HCT116 (cell line): ENCODE measurements around the gene PLCXD1. TPM values are rescaled to one million over a fixed set of nuclear protein-coding genes. Genes with fewer than 3 reads are reported as not detected.
A peak's percentile ranks its signal among the peaks of the same experiment; 100 is the strongest.

Source experiments
- ATAC-seq: fragments of 200-7000 bp; cut with Tn5 transposase; 2 replicates; pipeline ENCODE4 v1.9.1; 2020; ENCODE audit warnings: mild to moderate bottlenecking, moderate library complexity
- BruUV-seq: library from RNA; stranded (reverse); fragments of 400-500 nt; replicated peaks from 2 replicates; lab custom pipeline; 2021; lab: Mats Ljungman, UMichigan
- CTCF ChIA-PET: fragments of 300-600 bp; sonication (Branson Sonifier 250); formaldehyde crosslinking; loops from one replicate; lab custom pipeline; 2021; ENCODE audit warnings: antibody characterized with exemption; lab: Charles Lee
- POLR2A ChIA-PET: fragments of 300-600, 350-600 bp; sonication (Branson Sonifier 250); formaldehyde crosslinking; loops from one replicate; lab custom pipeline; 2021; ENCODE audit warnings: antibody characterized with exemption; lab: Charles Lee
- RAD21 ChIA-PET, 2 experiments: fragments of 300-600 bp; sonication (Branson Sonifier 250); formaldehyde crosslinking; loops; one replicate each; lab custom pipeline; 2023; ENCODE audit warnings: low total read pairs in 2 of 2; ENCODE audit not compliant: uncharacterized antibody in 2 of 2, unreplicated experiment in 2 of 2, low non-redundant PET in 1 of 2; lab: Charles Lee
- DNase-seq: peaks from one replicate; pipeline ENCODE4 v3.0.0-alpha.2; 2010; ENCODE audit warnings: low read depth, low spot score
- H2AFZ ChIP-seq: fragments of 200-600 bp; shearing (Covaris generic), sonication (generic); 2 replicates; pipeline ENCODE4 v1.6.1; 2017; ENCODE audit warnings: low read depth, mixed run types, mixed read lengths, antibody characterized with exemption, low read length; ENCODE audit not compliant: poor library complexity, severe bottlenecking
- H3K27ac ChIP-seq: 2 replicates; pipeline ENCODE4 v1.5.1; 2012; ENCODE audit warnings: low read depth, low read length
- H3K27me3 ChIP-seq: fragments of 200-600 bp; sonication (generic); 2 replicates; pipeline ENCODE4 v1.6.1; 2016; ENCODE audit warnings: mixed run types, low read length, mixed read lengths; ENCODE audit not compliant: insufficient read depth
- H3K36me3 ChIP-seq, 2 experiments: fragments of 200-500 bp in 1 of 2; fragments of 200-600 bp in 1 of 2; sonication (Bioruptor generic) in 1 of 2; sonication (generic) in 1 of 2; 2 replicates each; pipeline versions ENCODE4 v1.5.1 to v1.6.1; 2014 to 2016; ENCODE audit warnings: low read length in 2 of 2, inconsistent platforms in 1 of 2, mixed read lengths in 1 of 2, mixed run types in 1 of 2; ENCODE audit not compliant: insufficient read depth in 2 of 2, control insufficient read depth in 1 of 2
- H3K4me1 ChIP-seq, 2 experiments: fragments of 200-600 bp in 1 of 2; sonication (generic) in 1 of 2; 2 replicates each; pipeline versions ENCODE4 v1.5.1 to v1.6.1; 2012 to 2017; ENCODE audit warnings: low read length in 2 of 2, inconsistent platforms in 1 of 2, mild to moderate bottlenecking in 1 of 2, mixed read lengths in 1 of 2, mixed run types in 1 of 2, moderate library complexity in 1 of 2; ENCODE audit not compliant: insufficient read depth in 2 of 2, control insufficient read depth in 1 of 2
- H3K4me2 ChIP-seq: fragments of 200-600 bp; sonication (generic); 2 replicates; pipeline ENCODE4 v1.6.1; 2017; ENCODE audit warnings: mixed run types, low read length, mixed read lengths
- H3K4me3 ChIP-seq, 2 experiments: fragments of 200-600 bp in 1 of 2; sonication (generic) in 1 of 2; replicated peaks in 1 of 2; 2 replicates each; pipeline ENCODE4 v1.5.1; 2011 to 2016; ENCODE audit warnings: low read length in 2 of 2, control low read depth in 1 of 2, low read depth in 1 of 2, mild to moderate bottlenecking in 1 of 2, mixed read lengths in 1 of 2, mixed run types in 1 of 2
- H3K79me2 ChIP-seq: fragments of 200-600 bp; sonication (generic); 2 replicates; pipeline ENCODE4 v1.6.1; 2017; ENCODE audit warnings: mild to moderate bottlenecking, mixed run types, low read length, moderate library complexity, mixed read lengths; ENCODE audit not compliant: insufficient read depth
- H3K9ac ChIP-seq: fragments of 200-600 bp; sonication (generic); 2 replicates; pipeline ENCODE4 v1.6.1; 2016; ENCODE audit warnings: low read length, mixed read lengths
- H3K9me2 ChIP-seq: fragments of 200-600 bp; sonication (generic), shearing (Covaris generic); 2 replicates; pipeline ENCODE4 v1.6.1; 2017; ENCODE audit warnings: mixed run types, mild to moderate bottlenecking, moderate library complexity; ENCODE audit not compliant: insufficient read depth
- H3K9me3 ChIP-seq, 2 experiments: fragments of 200-500 bp in 1 of 2; fragments of 200-600 bp in 1 of 2; sonication (Bioruptor generic) in 1 of 2; sonication (generic) in 1 of 2; 2 replicates each; pipeline ENCODE4 v1.6.1; 2014 to 2017; ENCODE audit warnings: low read length in 2 of 2, mixed read lengths in 2 of 2, inconsistent platforms in 1 of 2, low read depth in 1 of 2, mild to moderate bottlenecking in 1 of 2, mixed run types in 1 of 2, moderate library complexity in 1 of 2; ENCODE audit not compliant: control insufficient read depth in 1 of 2, insufficient read depth in 1 of 2
- H4K20me1 ChIP-seq: fragments of 200-600 bp; sonication (generic), shearing (Covaris generic); 2 replicates; pipeline ENCODE4 v1.6.1; 2017; ENCODE audit warnings: mixed run types, mild to moderate bottlenecking, moderate library complexity; ENCODE audit not compliant: insufficient read depth
- POLR2A ChIP-seq: IDR thresholded peaks from 2 replicates; pipeline ENCODE4 v1.7.0; 2011; ENCODE audit warnings: borderline replicate concordance; ENCODE audit not compliant: insufficient read depth, insufficient read length; ENCODE audit errors: extremely low read depth
- POLR2AphosphoS5 ChIP-seq: IDR thresholded peaks from 2 replicates; pipeline ENCODE4 v1.6.1; 2011; ENCODE audit warnings: mild to moderate bottlenecking, low read depth, low read length, moderate library complexity
- RAD21 ChIP-seq: IDR thresholded peaks from 2 replicates; pipeline ENCODE4 v1.6.1; 2012; ENCODE audit warnings: low read depth, mild to moderate bottlenecking
- SIN3A ChIP-seq: IDR thresholded peaks from 2 replicates; pipeline ENCODE4 v1.6.1; 2012; ENCODE audit warnings: low read depth
- SP1 ChIP-seq: IDR thresholded peaks from 2 replicates; pipeline ENCODE4 v1.6.1; 2012; ENCODE audit warnings: low read depth
- TCF7L2 ChIP-seq: IDR thresholded peaks from 2 replicates; pipeline ENCODE4 v1.7.0; 2011; ENCODE audit warnings: borderline replicate concordance, inconsistent platforms; ENCODE audit not compliant: insufficient read depth, insufficient read length; ENCODE audit errors: extremely low read depth
- ZFX ChIP-seq: fragments of 450-650 bp; IDR thresholded peaks from 2 replicates; pipeline ENCODE4 v1.6.1; 2017
- intact Hi-C: fragments of 100-400 bp; cut with micrococcal nuclease; formaldehyde crosslinking; loops from 2 replicates; pipeline ENCODE4 v1.10.0; 2022
- total RNA-seq: library from RNA; stranded (reverse); gene quantifications from one replicate; pipeline ENCODE4 v1.2.1, GENCODE V29; 2021; ENCODE audit not compliant: unreplicated experiment
- TF ChIP-seq, protein P1 (sequence below): IDR thresholded peaks from 2 replicates; pipeline ENCODE4 v1.6.1; 2012

Gene PLCXD1
- total RNA-seq, 1 experiment from 2014 or later: 26.3 TPM

- CTCF ChIA-PET: no interaction called here
- peaks cover 13% of the 10 kb centered on the region; the same call in 1 of the 2 replicates for H3K79me2 ChIP-seq
- no TSS peak for BruUV-seq
- TF ChIP-seq TCF7L2: no peak
- no peak for TF ChIP-seq SP1
- no peak for TF ChIP-seq SIN3A
- TF ChIP-seq ZFX: no peak
- TF ChIP-seq, protein P1, sequence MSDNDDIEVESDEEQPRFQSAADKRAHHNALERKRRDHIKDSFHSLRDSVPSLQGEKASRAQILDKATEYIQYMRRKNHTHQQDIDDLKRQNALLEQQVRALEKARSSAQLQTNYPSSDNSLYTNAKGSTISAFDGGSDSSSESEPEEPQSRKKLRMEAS: no peak
- H3K9me2 ChIP-seq: no peaks in the 10 kb centered on the region
- H3K4me3 ChIP-seq: peak overlapping the region; percentile 62 to 63
- peaks cover 0 to 12% of the 10 kb centered on the region in 2 experiments for H3K4me1 ChIP-seq
- 0 out of 2 replicates have a peak overlapping the region, but pooled peaks have one; percentile 35 for H3K27ac ChIP-seq
- no peak overlapping the region for H2AFZ ChIP-seq
- no peak overlapping the region for H3K9ac ChIP-seq
- H3K27me3 ChIP-seq: no peaks in the 10 kb centered on the region
- no peaks in the 10 kb centered on the region for H3K9me3 ChIP-seq
- DNase-seq: no peak
- no peaks in the 10 kb centered on the region for H4K20me1 ChIP-seq
- no peaks in the 10 kb centered on the region for H3K36me3 ChIP-seq
- intact Hi-C loops: loop anchor here (5.0 kb wide), 1 partner anchor 40 kb away; no protein-coding TSS in a partner anchor
- POLR2A ChIA-PET: no interaction called here
- peak overlapping the region; percentile 51 for H3K4me2 ChIP-seq
- RAD21 ChIA-PET: no interaction called here
- no peak for ATAC-seq
Measured at GRCh38 chrX:317424-318067, 36.4 kb downstream of the PLCXD1 start.

DNA sequence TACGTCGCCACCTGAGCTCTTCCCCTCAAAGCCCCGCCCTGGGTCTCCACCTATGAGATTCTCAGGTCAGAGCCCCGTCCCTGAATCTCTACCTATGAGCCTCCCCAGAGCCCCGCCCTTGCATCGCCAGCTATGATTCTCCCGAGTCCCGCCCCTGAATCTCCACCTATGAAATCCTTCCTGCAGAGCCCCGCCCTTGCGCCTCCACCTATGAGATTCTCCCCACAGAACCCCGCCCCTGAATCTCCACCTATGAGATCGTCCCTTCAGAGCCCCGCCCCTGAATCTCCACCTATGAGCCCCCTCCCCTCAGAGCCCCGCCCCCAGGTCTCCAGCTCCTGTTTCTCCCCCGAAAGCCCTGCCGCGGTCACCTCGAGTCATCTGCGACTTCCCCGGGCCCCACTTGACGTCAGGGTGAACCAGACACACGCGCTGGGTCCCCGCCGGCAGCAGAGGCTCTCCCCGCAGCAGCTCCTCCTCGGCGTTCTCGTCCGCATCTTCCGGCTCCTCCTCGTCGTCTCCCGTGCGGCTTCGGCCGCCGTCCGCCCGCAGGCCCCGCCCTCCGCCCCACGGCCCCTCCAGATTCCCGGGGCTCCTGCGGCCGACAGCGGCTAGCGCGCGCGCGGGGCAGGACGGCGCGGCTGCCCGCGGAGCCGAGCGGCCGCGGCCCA is 37.0 kb downstream of the PLCXD1 start:
- ChIA-PET POLR2A (no interaction called here), RAD21 (no interaction called here)
- Histone ChIP-seq H3K9me3 (no peaks in the 10 kb centered on the region), H3K9ac (peak overlapping the region; percentile 76), H4K20me1 (no peaks in the 10 kb centered on the region), H3K27me3 (no peaks in the 10 kb centered on the region), H3K36me3 (no peaks in the 10 kb centered on the region), H3K4me1 (peaks cover 2 to 18% of the 10 kb centered on the region in 2 experiments), H2AFZ (no peak overlapping the region)
- peak; percentile 74 for ATAC-seq
- intact Hi-C loops: loop anchor here (5.0 kb wide), 1 partner anchor 41 kb away; no protein-coding TSS in a partner anchor
- no peak for TF ChIP-seq RAD21
- peak; percentile 24 for TF ChIP-seq POLR2A
- peak; percentile 50; the same call in 1 of the 2 replicates for TF ChIP-seq POLR2AphosphoS5
- TF ChIP-seq, all 23 proteins: peak for 2
- Histone ChIP-seq H3K4me3 (peak overlapping the region; percentile 62 to 63), H3K27ac (peak overlapping the region; percentile 71), H3K79me2 (peaks cover 13% of the 10 kb centered on the region; the same call in 1 of the 2 replicates), H3K9me2 (no peaks in the 10 kb centered on the region), H3K4me2 (peak overlapping the region; percentile 64)
- CTCF ChIA-PET: no interaction called here
- BruUV-seq: no TSS peak
- peak; percentile 97 for DNase-seq
